HG03066 (cell line): Measurements from ENCODE around the gene CACNA1D.
"Not testable (repeated sequence)": the region's sequence is repeated elsewhere in the genome, so short reads cannot be mapped to it uniquely, and the experiment has no call there.

Experiments
- ATAC-seq: cut with Tn5 transposase; IDR thresholded peaks from one replicate; pipeline ENCODE4 v1.9.1; 2021; ENCODE audit warnings: low read depth; ENCODE audit not compliant: unreplicated experiment

The CACNA1D gene

DNA sequence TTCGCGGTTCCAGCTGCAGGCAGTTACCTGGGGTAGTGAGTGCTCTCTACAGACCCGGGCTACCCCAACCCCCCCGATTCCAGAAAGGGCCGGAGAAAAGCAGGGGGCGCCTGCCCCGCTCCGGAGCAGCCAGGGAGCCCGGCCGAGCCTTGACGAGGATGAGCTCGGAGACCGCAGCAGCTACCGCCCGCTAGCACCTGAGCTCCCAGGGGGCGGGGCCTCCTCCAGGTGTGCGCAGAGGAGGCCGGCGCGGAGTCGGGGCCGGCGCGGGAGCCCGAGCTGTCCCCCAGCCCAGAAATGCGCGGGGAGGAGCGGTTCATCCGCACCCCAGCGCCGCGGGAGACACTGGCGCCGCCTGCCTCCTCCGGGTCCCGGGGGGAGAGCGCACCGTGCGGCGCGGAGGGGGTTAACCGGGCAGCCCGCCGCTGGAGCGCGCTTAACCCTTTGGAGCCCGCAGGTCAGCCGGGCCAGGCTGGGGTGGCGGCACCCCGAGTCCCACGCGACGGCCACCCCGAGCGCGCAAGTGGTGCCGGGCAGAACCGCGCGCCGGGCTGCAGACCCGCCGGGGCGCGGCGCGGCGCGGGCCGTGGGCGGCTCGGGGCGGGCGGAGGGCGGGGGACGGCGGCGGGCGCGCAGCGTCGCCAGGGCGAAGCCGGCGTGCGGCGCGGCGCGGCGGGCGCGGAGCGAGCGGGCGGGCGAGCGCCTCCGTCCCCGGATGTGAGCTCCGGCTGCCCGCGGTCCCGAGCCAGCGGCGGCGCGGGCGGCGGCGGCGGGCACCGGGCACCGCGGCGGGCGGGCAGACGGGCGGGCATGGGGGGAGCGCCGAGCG lies at the start of gene CACNA1D:
CACNA1D (plus strand) TSS at position 649 of the 829 bp plus-strand sequence. CDS start 556 bp downstream, outside the sequence.
- ATAC-seq: no peak

DNA sequence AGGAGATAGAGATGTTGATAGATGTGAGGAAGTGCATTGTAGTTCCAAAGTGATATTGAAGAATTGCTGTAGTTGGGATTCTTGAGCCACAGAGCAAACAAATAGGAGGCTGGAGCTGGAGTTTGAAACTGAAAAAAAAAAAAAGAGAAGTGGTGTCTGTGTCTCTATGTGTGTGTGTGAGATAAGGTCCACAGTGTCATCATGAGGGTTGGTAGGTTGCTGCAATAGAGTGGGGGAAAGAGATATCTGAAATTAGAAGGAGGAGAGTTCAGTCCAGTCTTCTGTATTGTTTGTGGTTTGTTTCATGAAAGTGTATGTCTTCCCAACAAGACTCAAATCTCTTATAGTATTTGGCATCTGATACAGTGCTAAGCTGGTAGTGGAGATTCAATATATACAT lies 37.3 kb upstream of the CACNA1D start:
- ATAC-seq: no peak

DNA sequence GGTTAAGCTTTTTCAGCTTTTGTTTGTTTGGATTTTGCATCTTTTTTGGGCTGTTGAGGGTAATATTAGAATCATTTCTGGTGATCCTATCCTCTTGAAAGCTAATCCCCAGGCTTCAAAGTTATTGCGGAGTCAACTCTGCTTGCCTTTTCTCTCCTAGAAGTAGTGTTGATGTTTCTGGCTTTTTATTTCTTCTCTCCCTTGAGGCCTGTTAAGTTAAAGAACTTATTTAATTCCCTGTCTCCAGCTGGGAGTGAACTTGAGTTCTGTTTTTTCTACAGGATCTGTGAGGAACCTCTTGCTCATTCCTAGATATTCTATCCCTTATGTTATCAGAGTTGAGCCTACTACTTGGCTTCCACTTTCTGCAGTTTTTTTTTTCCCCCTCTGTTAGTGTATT lies 34.1 kb upstream of the CACNA1D start:
- no peak for ATAC-seq

- ATAC-seq: no peak
Measured at GRCh38 chr3:53464424-53464823, 30.0 kb upstream of the CACNA1D start.

- ATAC-seq: not testable (repeated sequence)
Measured at GRCh38 chr3:53469758-53470157, 24.7 kb upstream of the CACNA1D start.

DNA sequence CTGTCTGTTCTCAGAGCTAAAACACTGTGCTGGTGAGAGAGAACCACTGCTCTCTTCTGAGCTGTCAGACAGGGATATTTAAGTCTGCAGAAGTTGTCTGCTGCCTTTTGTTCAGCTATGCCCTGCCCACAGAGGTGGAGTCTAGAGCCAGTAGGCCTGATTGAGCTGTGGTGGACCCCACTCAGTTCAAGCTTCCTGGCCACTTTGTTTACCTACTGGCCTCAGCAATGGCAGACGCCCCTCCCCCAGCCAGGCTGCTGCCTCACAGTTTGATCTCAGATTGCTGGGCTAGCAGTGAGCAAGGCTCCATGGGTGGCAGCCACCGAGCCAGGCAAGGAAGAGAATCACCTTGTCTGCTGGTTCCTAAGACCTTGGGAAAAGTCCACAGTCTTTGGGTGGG lies 21.0 kb upstream of the CACNA1D start:
- ATAC-seq: no peak

- ATAC-seq: not testable (repeated sequence)
Measured at GRCh38 chr3:53476372-53476771, 18.0 kb upstream of the CACNA1D start.

- ATAC-seq: not testable (repeated sequence)
Measured at GRCh38 chr3:53477689-53478088, 16.7 kb upstream of the CACNA1D start.

GRCh38 chr3:53478166-53478830 lies 16.1 kb upstream of the CACNA1D start:
- ATAC-seq: no peak

- ATAC-seq: no peak
Measured at GRCh38 chr3:53478921-53479664, 15.3 kb upstream of the CACNA1D start.

- ATAC-seq: no peak
Measured at GRCh38 chr3:53482227-53482626, 12.2 kb upstream of the CACNA1D start.

DNA sequence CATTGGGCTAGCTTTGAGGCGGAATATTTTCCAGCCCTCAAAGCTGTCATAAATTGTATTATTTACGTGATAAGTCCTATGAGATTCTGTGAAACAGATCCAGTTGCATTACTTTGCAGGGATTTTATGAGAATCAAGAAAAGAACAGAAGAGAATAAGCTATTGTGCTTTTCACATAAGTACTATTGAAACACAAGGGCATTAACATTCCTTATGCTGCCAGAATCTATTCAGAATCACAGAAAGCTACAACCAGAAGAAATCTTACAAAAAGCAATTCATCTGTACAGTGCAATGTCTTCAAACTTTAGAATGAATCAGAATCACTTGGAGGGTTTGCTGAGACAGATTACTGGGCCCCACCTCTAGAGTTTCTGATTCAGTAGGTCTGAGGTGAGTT lies 10.6 kb upstream of the CACNA1D start:
- no peak for ATAC-seq

DNA sequence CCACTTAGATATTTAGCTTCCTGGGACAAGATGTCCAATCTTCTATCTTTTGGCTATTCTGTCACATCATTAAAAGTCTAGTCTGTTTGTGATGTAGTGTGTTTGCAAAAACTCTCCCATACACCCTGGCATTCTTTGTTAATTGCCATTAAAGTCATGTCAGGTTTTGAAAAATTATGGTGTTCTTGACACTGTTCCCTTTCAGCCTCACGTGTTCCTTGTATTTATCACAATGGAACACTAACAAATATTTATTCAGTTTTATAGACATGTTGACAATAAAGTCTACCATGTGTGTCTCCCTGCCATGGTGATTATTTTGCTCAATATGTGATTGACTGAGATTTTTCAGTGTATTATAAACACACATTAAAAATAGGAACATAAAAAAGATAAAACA lies 9.4 kb upstream of the CACNA1D start:
- no peak for ATAC-seq

GRCh38 chr3:53485675-53486403 lies 8.6 kb upstream of the CACNA1D start:
- no peak for ATAC-seq

DNA sequence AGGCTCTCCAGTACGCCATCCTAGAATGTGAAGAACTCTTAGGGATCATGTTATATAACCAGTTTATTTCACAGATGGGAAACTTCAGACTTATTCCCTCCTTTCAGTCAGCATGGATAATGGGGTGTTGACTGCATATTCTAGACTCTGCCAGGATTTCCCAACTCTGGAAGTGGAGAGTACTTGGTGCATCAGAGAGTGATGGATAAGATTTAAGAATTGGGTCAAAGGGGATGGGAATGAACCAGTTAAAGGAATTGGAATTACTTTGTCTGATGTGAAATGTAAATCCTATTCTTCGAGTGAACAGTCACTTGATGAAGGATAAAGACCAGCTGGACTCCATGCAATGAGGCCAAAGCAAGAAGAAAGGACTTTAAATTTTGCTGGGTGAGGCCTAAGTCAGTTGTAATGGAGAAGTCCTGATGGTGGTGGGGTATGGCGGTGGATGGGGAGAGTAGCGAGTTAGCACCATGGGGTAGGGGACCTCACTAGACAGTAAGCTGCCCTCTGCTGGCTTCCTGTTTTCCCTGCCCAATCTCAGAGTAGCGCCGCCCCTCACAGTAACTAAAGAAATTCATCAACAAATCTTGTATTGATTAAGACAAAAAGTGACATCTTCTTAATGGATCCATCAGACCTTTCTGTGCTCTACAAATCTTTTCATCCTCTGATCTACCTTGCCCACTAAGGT lies 7.3 kb upstream of the CACNA1D start:
- no peak for ATAC-seq

DNA sequence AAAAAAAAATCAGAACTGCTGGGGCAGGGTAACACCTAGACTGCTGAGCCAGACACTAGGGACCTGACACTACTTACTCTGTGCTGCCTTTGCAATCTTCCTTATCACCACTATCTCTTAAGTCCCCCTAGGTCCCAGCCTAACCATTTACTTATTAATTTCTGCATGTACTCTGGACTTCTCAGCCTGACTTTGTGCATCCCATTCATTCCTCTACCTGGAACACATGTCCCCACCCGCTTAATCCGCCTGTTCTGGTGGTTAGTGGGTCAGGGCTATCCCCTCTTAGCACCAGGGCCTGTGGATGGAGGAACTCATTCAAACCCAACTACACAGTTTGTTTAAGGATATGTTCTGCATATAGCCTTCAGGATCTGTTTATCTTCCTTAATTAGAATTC lies 5.0 kb upstream of the CACNA1D start:
- ATAC-seq: no peak

- ATAC-seq: no peak
Measured at GRCh38 chr3:53489787-53490458, 4.5 kb upstream of the CACNA1D start.

DNA sequence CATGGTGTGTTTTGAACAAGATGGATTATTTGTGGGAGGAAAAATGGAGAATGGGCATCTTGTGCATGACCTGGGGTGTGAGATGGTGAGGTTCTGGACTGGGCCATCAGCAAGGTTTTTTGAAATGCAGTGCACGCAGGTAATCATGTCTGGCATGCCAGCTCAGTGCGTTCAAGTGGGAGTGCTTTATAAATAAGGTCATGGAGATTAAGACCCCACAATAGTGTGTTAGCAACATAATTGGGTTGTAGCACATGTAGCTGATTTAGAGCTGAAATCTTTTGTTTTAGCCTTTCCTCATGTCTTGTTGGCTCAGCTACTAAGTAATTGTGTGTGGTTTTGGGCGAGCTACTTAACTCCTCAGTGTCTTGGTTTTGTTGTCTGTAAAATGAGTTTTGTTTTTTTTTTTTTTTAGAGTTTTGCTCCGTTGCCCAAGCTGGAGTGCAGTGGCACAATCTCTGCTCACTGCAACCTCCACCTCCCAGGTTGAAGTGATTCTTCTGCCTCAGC lies 3.9 kb upstream of the CACNA1D start:
- no peak for ATAC-seq

GRCh38 chr3:53491276-53491675 lies 3.1 kb upstream of the CACNA1D start:
- no peak for ATAC-seq
